NCI-H1417 (cell line): ENCODE data around the gene RABGAP1L.
A peak's percentile ranks its signal among the peaks of the same experiment; 100 is the strongest.
"Not testable (repeated sequence)": the region's sequence is repeated elsewhere in the genome, so short reads cannot be mapped to it uniquely, and the experiment has no call there.

Experiments used
- DNase-seq, 3 experiments: peaks; one replicate each; lab custom pipeline; 2025; lab: John Stamatoyannopoulos, UW

RABGAP1L gene

GRCh38 chr1:174364996-174365736 is 205.8 kb downstream of the RABGAP1L start:
- DNase-seq: no peak

GRCh38 chr1:174366946-174367345 is 207.6 kb downstream of the RABGAP1L start:
- DNase-seq: no peak

- DNase-seq: no peak
These were observed 208.6 kb downstream of the RABGAP1L start for GRCh38 chr1:174367892-174368291.

- DNase-seq: no peak
These were observed 216.7 kb downstream of the RABGAP1L start for GRCh38 chr1:174376030-174376429.

- no peak for DNase-seq
These were observed 232.4 kb downstream of the RABGAP1L start for GRCh38 chr1:174391716-174392115.

- no peak for DNase-seq
These were observed 234.6 kb downstream of the RABGAP1L start for GRCh38 chr1:174393885-174394284.

GRCh38 chr1:174397261-174397660 is 237.9 kb downstream of the RABGAP1L start:
- DNase-seq: no peak

GRCh38 chr1:174398246-174398645 is 238.9 kb downstream of the RABGAP1L start:
- no peak for DNase-seq

- peak in 1 of 3 experiments; percentile 41 for DNase-seq
These were observed 239.9 kb downstream of the RABGAP1L start for GRCh38 chr1:174399211-174399610.

- DNase-seq: no peak
These were observed 241.8 kb downstream of the RABGAP1L start for GRCh38 chr1:174401075-174401474.

GRCh38 chr1:174405219-174405618 is 245.9 kb downstream of the RABGAP1L start:
- DNase-seq: peak in 1 of 3 experiments; percentile 65

- no peak for DNase-seq
These were observed 247.1 kb downstream of the RABGAP1L start for GRCh38 chr1:174406421-174406820.

GRCh38 chr1:174407665-174408064 is 248.3 kb downstream of the RABGAP1L start:
- peak in 1 of 3 experiments; percentile 68 for DNase-seq

GRCh38 chr1:174408146-174408545 is 248.8 kb downstream of the RABGAP1L start:
- DNase-seq: no peak

- not testable (repeated sequence) for DNase-seq
These were observed 250.5 kb downstream of the RABGAP1L start for GRCh38 chr1:174409801-174410200.

- DNase-seq: no peak
These were observed 254.3 kb downstream of the RABGAP1L start for GRCh38 chr1:174413632-174414031.

- DNase-seq: no peak
These were observed 254.9 kb downstream of the RABGAP1L start for GRCh38 chr1:174414203-174414602.

GRCh38 chr1:174415506-174415905 is 256.2 kb downstream of the RABGAP1L start:
- DNase-seq: no peak

- no peak for DNase-seq
These were observed 258.6 kb downstream of the RABGAP1L start for GRCh38 chr1:174417921-174418320.

GRCh38 chr1:174425121-174425520 is 265.8 kb downstream of the RABGAP1L start:
- no peak for DNase-seq

- peak in 1 of 3 experiments; percentile 12 for DNase-seq
These were observed 266.8 kb downstream of the RABGAP1L start for GRCh38 chr1:174426153-174426552.

GRCh38 chr1:174428033-174428432 is 268.7 kb downstream of the RABGAP1L start:
- no peak for DNase-seq

- no peak for DNase-seq
These were observed 269.4 kb downstream of the RABGAP1L start for GRCh38 chr1:174428739-174429138.

GRCh38 chr1:174433451-174433850 is 274.1 kb downstream of the RABGAP1L start:
- DNase-seq: no peak
